Middle frontal gyrus (tissue), 1 donor: ENCODE results near the gene USP43.

Source experiments
- DNase-seq: peaks from one replicate; pipeline ENCODE4 v3.0.0-alpha.2; 2015; ENCODE audit warnings: low spot score; ENCODE audit errors: extremely low spot score

USP43 gene

DNA sequence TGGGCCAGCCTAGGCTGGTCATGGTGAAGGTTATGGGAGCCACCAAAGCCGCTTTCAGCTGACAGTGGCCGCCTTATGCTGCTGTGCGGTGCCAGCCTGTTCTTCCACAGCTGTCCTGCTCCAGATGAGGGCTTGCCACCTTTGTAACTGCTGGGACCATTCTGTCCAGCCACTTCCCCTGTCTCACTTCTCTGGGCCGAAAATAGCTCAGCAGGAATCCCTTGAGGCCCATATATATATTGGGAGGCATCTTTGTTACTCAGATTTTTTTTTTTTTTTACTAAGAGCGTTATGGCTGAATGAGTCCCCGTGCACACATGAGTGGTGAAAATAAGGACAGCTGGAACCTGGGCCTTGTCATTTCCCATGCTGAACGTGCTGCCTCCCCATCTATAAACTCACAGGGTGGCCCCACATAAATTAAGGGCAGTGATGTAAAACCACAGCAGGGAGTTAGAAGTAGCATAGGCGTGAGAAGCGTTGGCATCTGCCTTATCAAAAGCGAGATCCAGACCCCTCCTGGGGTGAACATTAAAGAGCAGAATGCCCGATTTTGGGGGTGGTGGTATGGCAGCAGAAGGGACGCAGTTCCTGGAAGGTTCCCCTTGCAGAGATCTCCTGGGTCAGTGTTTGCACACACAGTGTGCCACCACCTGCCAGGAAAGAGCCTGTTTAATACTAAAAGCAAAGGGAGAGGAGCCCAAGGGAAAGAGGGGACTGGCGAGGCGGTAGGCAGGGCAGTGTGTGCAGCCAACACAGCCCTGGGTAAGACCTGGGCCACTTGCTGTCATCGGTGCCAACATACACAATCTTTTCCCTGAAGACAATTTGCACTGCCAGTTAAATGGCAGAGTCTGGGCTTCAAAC lies 57.8 kb downstream of the USP43 start:
- no peak for DNase-seq

GRCh38 chr17:9703781-9704082 lies 58.4 kb downstream of the USP43 start:
- no peak for DNase-seq

DNA sequence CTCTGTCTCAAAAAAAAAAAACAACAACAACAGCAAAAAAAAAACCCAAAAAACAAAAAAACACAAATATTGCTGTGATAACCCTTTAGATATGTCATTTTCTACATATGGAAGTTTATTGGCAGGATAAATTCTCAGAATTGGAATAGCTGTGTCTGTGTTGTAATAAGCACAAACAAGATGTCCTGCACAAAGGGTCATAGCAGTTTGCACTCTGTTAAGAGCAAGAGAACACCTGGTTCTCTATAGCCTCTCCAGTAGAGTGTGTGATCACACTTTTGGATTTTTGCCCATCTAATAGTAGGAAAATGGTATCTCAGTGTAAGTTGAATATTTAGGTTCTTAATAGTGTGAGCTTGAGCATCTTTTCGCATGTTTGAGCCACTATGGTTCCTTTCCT lies 60.4 kb downstream of the USP43 start:
- no peak for DNase-seq

DNA sequence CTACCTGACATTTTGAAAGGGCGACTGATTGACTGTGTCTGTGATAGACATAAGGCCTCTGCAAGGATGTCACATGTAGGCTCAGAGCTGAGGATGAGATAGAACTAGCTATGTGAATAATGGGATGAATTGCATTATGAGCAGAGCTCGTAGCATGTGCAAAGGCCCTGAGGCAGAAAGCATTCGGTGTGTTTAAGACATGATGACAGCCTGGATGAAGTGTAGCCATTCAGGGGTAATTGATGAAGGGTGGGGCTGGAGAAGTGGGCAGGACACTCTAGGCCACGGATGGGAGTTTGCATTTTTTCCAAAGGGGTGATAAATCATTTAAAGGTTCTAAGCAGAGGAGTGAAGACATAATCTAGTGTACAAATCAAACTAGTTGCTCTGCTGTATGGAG lies 62.6 kb downstream of the USP43 start:
- DNase-seq: no peak

- no peak for DNase-seq
Measured at GRCh38 chr17:9714801-9715200, 69.5 kb downstream of the USP43 start.

DNA sequence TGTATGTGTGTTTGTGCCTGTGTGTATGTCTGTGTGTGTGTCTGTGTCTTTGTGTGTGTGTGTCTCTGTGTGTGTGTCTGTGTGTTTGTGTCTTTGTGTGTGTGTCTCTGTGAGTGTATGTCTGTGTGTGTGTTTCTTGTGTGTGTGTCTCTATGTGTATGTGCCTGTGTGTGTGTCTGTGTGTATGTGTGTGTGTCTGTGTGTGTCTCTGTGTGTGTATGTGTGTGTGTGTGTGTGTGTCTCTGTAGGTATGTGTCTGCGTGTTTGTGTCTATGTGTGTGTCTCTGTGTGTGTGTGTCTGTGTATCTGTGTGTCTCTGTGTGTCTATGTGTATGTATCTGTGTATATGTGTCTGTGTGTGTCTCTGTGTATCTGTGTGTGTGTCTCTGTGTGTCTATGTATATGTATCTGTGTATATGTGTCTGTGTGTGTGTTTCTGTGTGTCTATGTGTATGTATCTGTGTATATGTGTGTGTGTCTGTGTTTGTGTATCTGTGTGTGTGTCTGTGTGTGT lies 70.2 kb downstream of the USP43 start:
- DNase-seq: no peak

GRCh38 chr17:9725575-9725974 lies 80.3 kb downstream of the USP43 start:
- no peak for DNase-seq

GRCh38 chr17:9726291-9726690 lies 81.0 kb downstream of the USP43 start:
- no peak for DNase-seq

DNA sequence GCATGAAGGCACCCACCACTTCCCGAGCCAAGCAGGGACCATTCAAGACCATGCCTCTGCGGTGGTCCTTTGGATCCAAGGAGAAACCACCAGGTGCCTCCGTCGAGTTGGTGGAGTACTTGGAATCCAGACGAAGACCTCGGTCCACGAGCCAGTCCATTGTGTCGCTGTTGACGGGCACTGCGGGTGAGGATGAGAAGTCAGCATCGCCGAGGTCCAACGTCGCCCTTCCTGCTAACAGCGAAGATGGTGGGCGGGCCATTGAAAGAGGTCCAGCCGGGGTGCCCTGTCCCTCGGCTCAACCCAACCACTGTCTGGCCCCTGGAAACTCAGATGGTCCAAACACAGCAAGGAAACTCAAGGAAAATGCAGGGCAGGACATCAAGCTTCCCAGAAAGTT lies 82.7 kb downstream of the USP43 start:
- DNase-seq: no peak

DNA sequence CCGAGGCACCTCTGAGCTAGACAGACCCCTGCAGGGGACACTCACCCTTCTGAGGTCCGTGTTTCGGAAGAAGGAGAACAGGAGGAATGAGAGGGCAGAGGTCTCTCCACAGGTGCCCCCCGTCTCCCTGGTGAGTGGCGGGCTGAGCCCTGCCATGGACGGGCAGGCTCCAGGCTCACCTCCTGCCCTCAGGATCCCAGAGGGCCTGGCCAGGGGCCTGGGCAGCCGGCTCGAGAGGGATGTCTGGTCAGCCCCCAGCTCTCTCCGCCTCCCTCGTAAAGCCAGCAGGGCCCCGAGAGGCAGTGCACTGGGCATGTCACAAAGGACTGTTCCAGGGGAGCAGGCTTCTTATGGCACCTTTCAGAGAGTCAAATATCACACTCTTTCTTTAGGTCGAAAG lies 83.2 kb downstream of the USP43 start:
- DNase-seq: no peak

DNA sequence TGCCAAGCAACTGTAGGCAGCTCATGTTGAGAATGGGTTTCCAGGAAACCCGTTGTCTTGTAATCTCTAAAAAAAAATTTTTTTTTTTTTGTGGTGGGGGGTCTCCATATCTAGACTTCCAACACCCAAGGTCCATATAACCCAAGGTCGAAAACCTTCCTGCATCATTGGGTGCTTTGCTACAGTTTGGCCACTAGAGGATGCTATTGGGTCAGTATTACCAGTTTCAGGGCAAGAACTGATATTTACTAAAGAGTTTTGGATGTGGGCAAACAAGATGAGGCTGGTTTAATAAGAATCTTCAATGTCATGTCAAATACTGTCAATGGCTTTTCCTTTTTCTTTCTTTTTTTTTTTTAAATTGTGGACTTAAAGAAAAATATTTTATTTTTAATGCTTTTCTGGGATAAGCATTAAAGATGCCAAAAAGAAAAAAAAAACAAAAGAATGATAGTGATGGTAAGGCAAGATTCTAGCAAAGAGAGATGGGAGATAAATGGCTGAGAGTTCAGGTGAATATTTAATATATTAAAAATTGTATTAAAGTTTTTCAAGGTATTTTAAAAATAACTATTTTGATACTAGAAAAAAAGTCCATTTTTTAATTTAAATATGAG lies 83.8 kb downstream of the USP43 start:
- DNase-seq: peak; percentile 46

GRCh38 chr17:9729735-9730420 lies 84.6 kb downstream of the USP43 start:
- DNase-seq: no peak

DNA sequence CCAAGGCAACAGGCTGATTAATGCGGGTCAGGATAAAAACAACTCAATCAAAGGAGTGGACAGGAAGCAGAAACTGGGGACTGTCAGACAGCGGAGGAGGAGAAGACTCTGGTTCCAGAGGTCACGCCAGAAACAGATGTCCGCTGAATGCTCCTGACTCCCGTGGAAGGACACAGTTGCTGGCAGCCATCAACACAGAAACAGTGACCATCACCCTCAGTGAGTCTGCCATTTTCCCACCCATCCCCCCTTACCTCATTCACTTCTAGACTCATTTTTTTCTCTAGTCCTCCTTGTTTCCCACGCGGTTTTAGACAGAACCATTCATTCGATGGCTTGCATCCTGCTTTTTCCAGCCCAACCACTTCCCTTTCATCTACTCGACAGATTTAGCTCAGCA lies 105.2 kb downstream of the USP43 start:
- no peak for DNase-seq

DNA sequence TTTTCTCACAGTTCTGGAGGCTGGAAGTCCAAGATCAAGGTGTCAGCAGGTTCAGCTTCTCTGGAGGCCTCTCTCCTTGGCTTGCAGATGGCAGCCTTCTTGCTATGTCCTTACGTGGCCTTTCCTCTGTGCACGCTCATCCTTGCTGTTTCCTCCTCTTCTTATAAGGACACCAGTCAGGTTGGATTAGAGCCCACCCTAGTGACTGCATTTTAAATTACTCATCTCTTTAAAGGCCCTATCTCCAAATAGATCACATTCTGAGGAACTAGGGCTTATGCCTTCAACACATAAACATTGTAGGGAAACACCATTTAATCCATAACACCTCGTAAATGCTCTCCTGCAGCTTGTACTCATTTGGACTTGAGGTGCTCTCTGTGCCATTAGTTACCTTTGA lies 109.8 kb downstream of the USP43 start:
- DNase-seq: no peak

DNA sequence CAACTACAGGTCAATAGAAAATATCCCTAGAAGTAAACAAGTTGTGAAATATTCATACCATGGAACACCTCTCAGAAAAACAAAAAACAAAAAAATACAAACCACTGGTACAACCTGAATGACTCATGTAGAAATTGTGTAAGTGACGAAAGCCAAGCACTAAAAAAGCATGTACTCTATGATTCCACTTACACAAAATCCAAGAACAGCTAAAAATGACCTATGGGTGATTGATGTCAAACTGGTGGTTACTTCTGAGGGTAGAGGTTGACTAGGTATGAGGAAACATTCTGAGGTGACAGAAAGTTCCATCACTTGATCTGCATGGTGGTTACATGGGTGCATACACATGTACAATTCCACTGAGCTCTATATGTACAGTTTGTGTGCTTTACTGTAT lies 114.9 kb downstream of the USP43 start:
- no peak for DNase-seq

DNA sequence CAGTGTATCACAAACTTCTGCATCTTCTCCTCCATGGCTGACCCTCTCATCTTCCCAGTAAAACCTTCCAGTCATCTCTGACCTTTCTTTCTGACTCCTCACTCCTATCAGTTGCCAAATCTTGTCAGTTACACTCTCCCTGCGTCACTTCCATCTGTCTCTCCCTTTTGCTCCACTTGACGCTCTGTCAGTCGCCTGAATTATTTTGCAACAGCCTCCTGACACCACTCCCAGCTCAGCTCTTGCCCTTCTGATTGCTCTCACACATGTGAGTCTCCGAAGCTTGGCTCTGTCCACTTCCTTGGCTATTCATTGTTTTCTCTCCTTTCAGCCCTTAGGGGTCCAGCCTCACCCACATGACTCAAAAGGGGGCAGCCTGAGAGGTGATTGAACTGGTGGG lies 118.3 kb downstream of the USP43 start:
- DNase-seq: no peak

- DNase-seq: no peak
Measured at GRCh38 chr17:9765322-9765721, 120.0 kb downstream of the USP43 start.

- DNase-seq: no peak
Measured at GRCh38 chr17:9766970-9767369, 121.7 kb downstream of the USP43 start.

GRCh38 chr17:9767432-9767991 lies 122.2 kb downstream of the USP43 start:
- DNase-seq: no peak

DNA sequence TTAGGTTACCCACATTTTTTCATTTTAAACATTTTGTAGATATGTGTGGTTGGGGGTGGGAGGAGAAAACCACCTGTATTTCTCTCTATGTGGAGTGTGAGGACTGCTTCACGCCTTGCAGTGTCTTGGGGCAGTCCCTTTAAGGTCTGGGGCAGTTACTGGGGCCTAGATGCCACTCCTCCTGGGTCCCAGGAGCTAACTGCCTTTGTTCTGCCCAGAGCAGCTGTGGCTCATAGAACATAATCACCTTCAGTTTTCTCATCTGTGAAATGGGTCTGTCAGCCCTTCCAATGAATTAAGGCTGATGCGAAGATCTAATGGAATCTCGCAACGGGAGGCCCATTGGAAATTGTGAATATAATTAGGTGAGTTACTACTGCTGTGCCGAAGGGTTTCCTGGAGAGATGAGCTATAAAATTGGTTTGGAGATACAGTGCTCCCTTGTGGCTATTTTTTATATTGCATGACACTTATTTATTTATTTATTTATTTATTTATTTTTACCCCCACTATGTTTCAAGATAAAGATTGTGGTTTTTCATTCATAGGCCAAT lies 123.1 kb downstream of the USP43 start:
- no peak for DNase-seq

DNA sequence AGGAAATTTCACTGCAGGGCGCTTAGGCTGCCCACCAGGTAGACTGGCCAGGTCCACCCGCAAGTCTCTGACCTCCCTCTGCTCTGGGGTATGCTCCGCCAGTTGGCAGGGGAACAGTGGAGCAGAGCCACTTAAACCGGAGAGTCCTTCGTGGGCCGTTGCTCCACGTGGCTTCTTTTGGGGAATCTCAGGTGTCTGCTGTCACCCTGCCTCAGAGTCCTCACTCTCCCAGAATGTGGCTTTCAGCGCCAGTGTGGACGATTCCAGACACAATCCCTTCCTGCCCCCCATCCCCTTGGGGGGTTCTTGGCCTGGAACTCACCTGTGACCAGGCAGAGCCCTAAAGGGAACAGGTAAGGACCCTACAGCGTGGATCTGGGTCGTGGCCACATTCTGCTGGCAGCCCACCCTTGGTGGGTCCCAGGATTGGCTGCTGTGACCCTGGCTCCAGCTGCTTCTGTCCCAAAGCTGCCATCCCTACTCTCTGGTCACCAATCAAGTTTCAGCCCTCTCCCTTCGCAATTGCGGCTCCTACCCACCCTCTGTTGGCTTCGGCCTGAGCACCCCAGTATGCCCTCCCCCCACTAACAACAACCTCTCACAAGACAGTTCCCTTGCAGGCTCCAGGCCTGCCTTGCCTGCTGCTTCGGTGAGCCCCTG lies 123.8 kb downstream of the USP43 start:
- no peak for DNase-seq
